ENCODE data around the gene RNF5.

- TF ChIP-seq, protein P1, sequence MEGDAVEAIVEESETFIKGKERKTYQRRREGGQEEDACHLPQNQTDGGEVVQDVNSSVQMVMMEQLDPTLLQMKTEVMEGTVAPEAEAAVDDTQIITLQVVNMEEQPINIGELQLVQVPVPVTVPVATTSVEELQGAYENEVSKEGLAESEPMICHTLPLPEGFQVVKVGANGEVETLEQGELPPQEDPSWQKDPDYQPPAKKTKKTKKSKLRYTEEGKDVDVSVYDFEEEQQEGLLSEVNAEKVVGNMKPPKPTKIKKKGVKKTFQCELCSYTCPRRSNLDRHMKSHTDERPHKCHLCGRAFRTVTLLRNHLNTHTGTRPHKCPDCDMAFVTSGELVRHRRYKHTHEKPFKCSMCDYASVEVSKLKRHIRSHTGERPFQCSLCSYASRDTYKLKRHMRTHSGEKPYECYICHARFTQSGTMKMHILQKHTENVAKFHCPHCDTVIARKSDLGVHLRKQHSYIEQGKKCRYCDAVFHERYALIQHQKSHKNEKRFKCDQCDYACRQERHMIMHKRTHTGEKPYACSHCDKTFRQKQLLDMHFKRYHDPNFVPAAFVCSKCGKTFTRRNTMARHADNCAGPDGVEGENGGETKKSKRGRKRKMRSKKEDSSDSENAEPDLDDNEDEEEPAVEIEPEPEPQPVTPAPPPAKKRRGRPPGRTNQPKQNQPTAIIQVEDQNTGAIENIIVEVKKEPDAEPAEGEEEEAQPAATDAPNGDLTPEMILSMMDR (IDR thresholded peaks at IDR 0.05): no peak
- TF ChIP-seq POLR2A (IDR thresholded peaks at IDR 0.05) (no peak), EP300 (IDR thresholded peaks at IDR 0.05) (no peak)
Observed at GRCh38 chr6:32184084-32184640, 6.0 kb downstream of the RNF5 start, which contains the start of gene AGER.
